Measurements from ENCODE around the gene BRS3. TPM values are rescaled to one million over a fixed set of nuclear protein-coding genes. Genes with fewer than 3 reads are reported as not detected.

Gene BRS3
- total and polyA plus RNA-seq, 4 donors, result not detected

DNA sequence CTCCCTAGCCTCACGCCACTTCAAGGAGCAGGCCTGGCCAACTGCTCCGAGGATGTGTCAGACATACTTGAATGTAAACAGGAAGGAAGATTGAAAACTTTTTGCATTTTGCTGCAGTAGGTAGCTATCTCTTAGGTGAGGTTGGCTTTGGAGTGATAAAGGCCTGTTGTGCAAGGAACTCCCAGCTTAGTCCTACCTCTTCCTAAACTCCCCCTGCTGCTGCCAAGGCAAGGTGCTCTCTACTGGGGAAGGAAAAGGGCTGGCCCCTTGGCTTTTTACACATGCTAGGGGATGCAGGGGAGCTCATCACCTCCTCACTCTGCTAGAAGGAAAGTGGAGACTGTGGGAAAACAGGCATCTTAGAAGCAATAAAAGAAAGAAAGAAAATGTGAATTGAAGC is 10.7 kb upstream of the BRS3 start:
- H3K27me3 ChIP-seq (ENCODE audit: control insufficient read depth in 1 of 2, insufficient read depth in 2 of 2, low read length in 1 of 2), result no peaks in the 10 kb centered on the region
- no peaks in the 10 kb centered on the region for H3K36me3 ChIP-seq (ENCODE audit: control insufficient read depth in 1 of 2, insufficient read depth in 2 of 2, low read length in 1 of 2)
- H3K9me3 ChIP-seq (ENCODE audit: control insufficient read depth, low read length), result no peaks in the 10 kb centered on the region
- DNase-seq (no peak), ATAC-seq (ENCODE audit: low FRiP score) (no peak)
- WGBS, 2 donors, result 70 to 82% methylated on average over 2 of the region's 2 CpGs
- no peak overlapping the region for H3K27ac ChIP-seq (ENCODE audit: low read depth in 1 of 2, low read length in 2 of 2)
- peaks cover 0 to 3% of the 10 kb centered on the region in 2 donors for H3K4me1 ChIP-seq (ENCODE audit: control insufficient read depth in 1 of 2, insufficient read depth in 2 of 2, low read length in 2 of 2)
- intact Hi-C loops (cut with DNase I), result no loop called here
- no peak overlapping the region for H3K4me3 ChIP-seq (ENCODE audit: low read length in 2 of 2)

DNA sequence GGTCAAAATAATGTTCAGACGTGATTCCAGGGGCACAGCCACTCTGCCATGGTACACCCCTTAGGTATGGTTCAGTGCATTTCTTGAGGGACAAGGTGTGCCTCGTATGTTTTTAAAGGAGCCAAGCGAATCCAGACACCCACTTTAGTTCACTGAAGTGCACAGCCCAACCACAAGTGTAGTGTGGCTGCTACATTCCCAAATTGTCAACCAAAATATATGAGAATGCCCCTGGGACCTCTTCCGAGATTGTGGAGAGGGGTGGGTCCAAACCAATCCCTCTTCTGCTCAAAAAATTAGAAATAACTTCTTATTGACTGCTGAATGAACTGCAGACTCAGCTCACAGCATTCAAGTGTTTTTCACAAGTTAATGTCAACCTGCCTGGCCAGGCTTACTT is 7.4 kb upstream of the BRS3 start:
- ATAC-seq (ENCODE audit: low FRiP score) (peak; percentile 57), DNase-seq (no peak)
- intact Hi-C loops (cut with DNase I), result no loop called here

DNA sequence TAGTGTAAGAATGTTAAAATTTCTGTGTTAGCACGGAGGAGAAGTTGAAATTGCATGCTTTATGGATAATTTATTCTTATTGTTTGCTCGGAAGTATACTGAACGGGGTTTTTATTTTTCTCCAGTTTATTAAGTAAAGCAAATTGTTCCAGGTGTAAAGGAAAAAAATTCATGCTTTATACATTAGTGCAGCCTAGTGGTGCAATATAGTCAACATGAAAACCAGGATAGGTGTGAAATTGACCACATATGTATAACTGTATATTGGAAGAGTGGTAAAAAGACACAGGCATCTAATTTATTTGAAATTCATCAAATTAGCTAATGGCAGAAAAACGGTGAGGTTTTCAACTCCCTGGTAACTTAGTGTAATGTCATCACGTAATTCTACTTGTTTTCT is 959 bp downstream of the BRS3 start:
- Histone ChIP-seq H3K4me3 (ENCODE audit: low read length in 2 of 2) (no peak overlapping the region), H3K9me3 (ENCODE audit: control insufficient read depth, low read length) (no peaks in the 10 kb centered on the region), H3K4me1 (ENCODE audit: control insufficient read depth in 1 of 2, insufficient read depth in 2 of 2, low read length in 2 of 2) (no peaks in the 10 kb centered on the region), H3K27ac (ENCODE audit: low read depth in 1 of 2, low read length in 2 of 2) (no peak overlapping the region), H3K27me3 (ENCODE audit: control insufficient read depth in 1 of 2, insufficient read depth in 2 of 2, low read length in 1 of 2) (no peaks in the 10 kb centered on the region), H3K36me3 (ENCODE audit: control insufficient read depth in 1 of 2, insufficient read depth in 2 of 2, low read length in 1 of 2) (no peaks in the 10 kb centered on the region)
- 38 to 46% methylated on average over 5 of the region's 5 CpGs for WGBS, 2 donors
- ATAC-seq (ENCODE audit: low FRiP score) (no peak), DNase-seq (no peak)
- intact Hi-C loops (cut with DNase I), result no loop called here

More for the DNA sequence above, 7.4 kb upstream of the BRS3 start:
- Histone ChIP-seq H3K4me1 (ENCODE audit: control insufficient read depth in 1 of 2, insufficient read depth in 2 of 2, low read length in 2 of 2) (peaks cover 0 to 3% of the 10 kb centered on the region in 2 donors), H3K27me3 (ENCODE audit: control insufficient read depth in 1 of 2, insufficient read depth in 2 of 2, low read length in 1 of 2) (no peaks in the 10 kb centered on the region), H3K27ac (ENCODE audit: low read depth in 1 of 2, low read length in 2 of 2) (no peak overlapping the region), H3K4me3 (ENCODE audit: low read length in 2 of 2) (no peak overlapping the region), H3K36me3 (ENCODE audit: control insufficient read depth in 1 of 2, insufficient read depth in 2 of 2, low read length in 1 of 2) (no peaks in the 10 kb centered on the region), H3K9me3 (ENCODE audit: control insufficient read depth, low read length) (no peaks in the 10 kb centered on the region)
- 5 to 9% methylated on average over 4 of the region's 4 CpGs for WGBS, 2 donors

DNA sequence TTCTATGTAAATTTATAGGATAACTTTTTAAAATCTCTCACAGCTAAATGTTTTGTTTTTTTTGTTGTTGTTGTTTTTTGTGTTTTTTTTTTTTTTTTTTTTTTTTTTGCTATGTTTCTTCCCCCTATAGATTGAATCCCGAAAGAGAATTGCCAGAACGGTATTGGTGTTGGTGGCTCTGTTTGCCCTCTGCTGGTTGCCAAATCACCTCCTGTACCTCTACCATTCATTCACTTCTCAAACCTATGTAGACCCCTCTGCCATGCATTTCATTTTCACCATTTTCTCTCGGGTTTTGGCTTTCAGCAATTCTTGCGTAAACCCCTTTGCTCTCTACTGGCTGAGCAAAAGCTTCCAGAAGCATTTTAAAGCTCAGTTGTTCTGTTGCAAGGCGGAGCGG is 4.1 kb downstream of the BRS3 start:
- no peaks in the 10 kb centered on the region for H3K9me3 ChIP-seq (ENCODE audit: control insufficient read depth, low read length)
- H3K27ac ChIP-seq (ENCODE audit: low read depth in 1 of 2, low read length in 2 of 2), result no peak overlapping the region
- no peak for ATAC-seq (ENCODE audit: low FRiP score)
- intact Hi-C loops (cut with DNase I), result no loop called here
- no peaks in the 10 kb centered on the region for H3K36me3 ChIP-seq (ENCODE audit: control insufficient read depth in 1 of 2, insufficient read depth in 2 of 2, low read length in 1 of 2)
- no peak for DNase-seq
- no peaks in the 10 kb centered on the region for H3K27me3 ChIP-seq (ENCODE audit: control insufficient read depth in 1 of 2, insufficient read depth in 2 of 2, low read length in 1 of 2)
- no peak overlapping the region for H3K4me3 ChIP-seq (ENCODE audit: low read length in 2 of 2)
- WGBS, 2 donors, result 60 to 64% methylated on average over 6 of the region's 6 CpGs
- H3K4me1 ChIP-seq (ENCODE audit: control insufficient read depth in 1 of 2, insufficient read depth in 2 of 2, low read length in 2 of 2), result no peaks in the 10 kb centered on the region

DNA sequence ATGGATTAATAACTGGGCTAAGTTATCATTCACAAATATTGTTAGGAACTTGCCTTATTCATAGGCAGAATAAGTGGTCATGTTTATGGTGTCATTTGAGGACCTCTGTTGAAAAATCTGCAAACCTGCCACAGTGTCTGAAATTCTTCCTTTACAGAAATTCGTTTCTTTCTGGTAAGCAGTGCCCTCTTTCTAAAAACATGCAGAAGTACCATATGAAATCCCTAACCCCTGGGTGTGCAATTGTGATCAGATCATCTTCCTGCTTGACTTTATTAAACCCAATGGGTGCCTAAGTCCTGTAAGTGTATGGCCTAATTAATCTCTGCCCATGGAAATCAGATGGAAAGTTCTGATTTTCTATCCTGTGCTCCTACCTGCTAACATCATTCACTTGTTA is 5.3 kb downstream of the BRS3 start:
- intact Hi-C loops (cut with DNase I), result no loop called here
- Histone ChIP-seq H3K27ac (ENCODE audit: low read depth in 1 of 2, low read length in 2 of 2) (no peak overlapping the region), H3K36me3 (ENCODE audit: control insufficient read depth in 1 of 2, insufficient read depth in 2 of 2, low read length in 1 of 2) (no peaks in the 10 kb centered on the region), H3K9me3 (ENCODE audit: control insufficient read depth, low read length) (no peaks in the 10 kb centered on the region), H3K27me3 (ENCODE audit: control insufficient read depth in 1 of 2, insufficient read depth in 2 of 2, low read length in 1 of 2) (no peaks in the 10 kb centered on the region), H3K4me3 (ENCODE audit: low read length in 2 of 2) (no peak overlapping the region), H3K4me1 (ENCODE audit: control insufficient read depth in 1 of 2, insufficient read depth in 2 of 2, low read length in 2 of 2) (no peaks in the 10 kb centered on the region)
- 18 to 26% methylated on average over 1 of the region's 1 CpG for WGBS, 2 donors
- DNase-seq (no peak), ATAC-seq (ENCODE audit: low FRiP score) (no peak)

DNA sequence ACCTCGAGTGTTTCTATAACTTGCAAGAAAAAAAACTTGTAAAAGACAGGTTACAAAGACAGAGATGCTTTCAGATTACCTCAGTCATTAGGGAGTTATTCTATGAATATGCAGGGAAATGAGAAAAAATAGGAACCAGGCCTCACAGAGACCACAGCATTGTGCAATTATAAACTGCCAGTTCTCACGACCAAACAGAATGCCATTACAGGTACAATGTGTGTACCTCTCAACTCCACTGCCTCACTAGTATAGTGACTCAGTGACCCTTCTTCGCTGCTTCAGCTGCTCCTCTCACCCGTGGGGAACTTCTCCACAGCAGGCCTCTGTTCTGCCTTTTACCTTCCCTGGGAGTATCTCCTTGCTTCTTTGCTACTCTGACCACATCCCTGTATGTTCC is 7.3 kb downstream of the BRS3 start:
- intact Hi-C loops (cut with DNase I), result loop anchor here in 1 of 2 donors (5.0 kb wide), 2 partner anchors 223 to 523 kb away; partner anchors contain the start of gene MMGT1
- no peaks in the 10 kb centered on the region for H3K4me1 ChIP-seq (ENCODE audit: control insufficient read depth in 1 of 2, insufficient read depth in 2 of 2, low read length in 2 of 2)
- no peaks in the 10 kb centered on the region for H3K36me3 ChIP-seq (ENCODE audit: control insufficient read depth in 1 of 2, insufficient read depth in 2 of 2, low read length in 1 of 2)
- DNase-seq (no peak), ATAC-seq (ENCODE audit: low FRiP score) (no peak)
- H3K27ac ChIP-seq (ENCODE audit: low read depth in 1 of 2, low read length in 2 of 2), result no peak overlapping the region
- 71 to 84% methylated on average over 4 of the region's 4 CpGs for WGBS, 2 donors
- H3K9me3 ChIP-seq (ENCODE audit: control insufficient read depth, low read length), result no peaks in the 10 kb centered on the region
- H3K4me3 ChIP-seq (ENCODE audit: low read length in 2 of 2), result no peak overlapping the region
- H3K27me3 ChIP-seq (ENCODE audit: control insufficient read depth in 1 of 2, insufficient read depth in 2 of 2, low read length in 1 of 2), result no peaks in the 10 kb centered on the region

DNA sequence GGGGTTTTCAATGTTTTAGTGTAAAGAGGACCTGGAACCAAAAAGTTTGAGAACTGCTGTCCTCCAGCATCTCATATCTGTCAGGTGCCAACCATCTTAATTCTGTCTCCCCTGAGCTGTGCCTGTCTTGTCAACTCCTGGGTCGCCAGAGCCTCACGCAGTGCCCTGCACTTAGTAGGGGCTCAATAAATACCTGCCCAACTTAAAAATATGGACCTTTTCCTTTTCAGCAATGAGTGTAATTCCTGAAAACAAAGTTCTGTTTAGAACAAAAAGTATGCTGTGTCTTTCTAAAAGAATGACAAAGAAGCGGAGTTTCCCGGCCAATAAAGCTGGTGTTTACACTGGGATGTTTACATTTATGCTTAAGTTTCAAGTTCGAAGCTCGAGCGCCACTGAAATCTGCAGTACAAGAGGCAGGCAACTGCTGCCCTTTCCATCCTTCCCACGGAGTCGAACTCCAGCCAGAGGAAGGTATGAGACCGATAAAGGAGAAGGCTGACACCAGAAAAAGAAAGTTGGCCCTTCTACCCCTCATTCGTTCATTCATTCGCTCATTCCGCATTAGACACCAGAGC is 8.5 kb downstream of the BRS3 start:
- H3K9me3 ChIP-seq (ENCODE audit: control insufficient read depth, low read length), result no peaks in the 10 kb centered on the region
- peak overlapping the region in 1 of 2 donors; percentile 64 for H3K27ac ChIP-seq (ENCODE audit: low read depth in 1 of 2, low read length in 2 of 2)
- no peak for DNase-seq
- WGBS, 2 donors, result 0 to 33% methylated on average over 13 of the region's 13 CpGs
- H3K4me3 ChIP-seq (ENCODE audit: low read length in 2 of 2), result peak overlapping the region; percentile 42 to 74
- no peaks in the 10 kb centered on the region for H3K4me1 ChIP-seq (ENCODE audit: control insufficient read depth in 1 of 2, insufficient read depth in 2 of 2, low read length in 2 of 2)
- H3K27me3 ChIP-seq (ENCODE audit: control insufficient read depth in 1 of 2, insufficient read depth in 2 of 2, low read length in 1 of 2), result no peaks in the 10 kb centered on the region
- no peaks in the 10 kb centered on the region for H3K36me3 ChIP-seq (ENCODE audit: control insufficient read depth in 1 of 2, insufficient read depth in 2 of 2, low read length in 1 of 2)
- intact Hi-C loops (cut with DNase I), result loop anchor here in 1 of 2 donors (5.0 kb wide), 2 partner anchors 224 to 524 kb away; partner anchors contain the start of gene MMGT1
- ATAC-seq (ENCODE audit: low FRiP score), result no peak

DNA sequence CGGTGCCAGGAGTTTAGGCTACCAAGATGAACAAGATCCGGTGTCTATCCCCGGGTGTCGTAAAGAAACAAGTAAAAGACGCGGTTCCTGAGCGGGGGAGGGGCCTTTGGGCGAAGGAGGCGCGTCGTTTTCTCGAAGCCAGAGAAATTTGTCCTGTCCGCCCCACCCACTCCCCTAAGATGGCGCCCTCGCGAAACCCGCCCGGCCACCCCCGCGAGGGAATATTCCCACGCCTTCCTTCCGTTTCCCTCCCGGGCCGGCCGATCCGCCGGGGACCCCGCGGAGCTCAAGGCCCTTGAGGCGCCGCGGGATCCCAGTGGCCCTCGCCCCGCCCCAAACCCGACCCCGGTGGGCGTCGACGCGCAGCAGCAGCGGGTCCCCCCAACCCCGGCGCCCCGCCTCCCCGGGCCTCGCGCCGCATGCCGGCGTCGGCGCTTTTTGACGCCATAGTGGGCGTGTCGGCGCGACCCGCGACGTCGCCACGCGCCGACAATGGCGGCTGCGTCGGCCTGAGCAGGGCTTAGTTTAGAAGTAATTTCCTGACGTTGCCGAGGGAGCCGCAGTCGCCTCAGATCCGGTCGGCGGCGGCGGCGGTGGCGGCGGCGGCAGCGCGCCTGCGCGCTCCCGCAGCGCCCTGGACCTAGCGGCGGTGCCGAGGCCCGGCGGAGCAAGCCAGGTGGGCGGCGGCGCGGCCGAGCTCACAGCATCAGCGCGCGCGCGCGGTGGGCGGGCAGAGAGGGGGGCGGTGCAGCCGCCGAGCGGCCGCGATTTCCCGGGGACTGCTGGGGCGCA is 9.2 kb downstream of the BRS3 start:
- Histone ChIP-seq H3K9me3 (ENCODE audit: control insufficient read depth, low read length) (no peaks in the 10 kb centered on the region), H3K36me3 (ENCODE audit: control insufficient read depth in 1 of 2, insufficient read depth in 2 of 2, low read length in 1 of 2) (no peaks in the 10 kb centered on the region), H3K4me3 (ENCODE audit: low read length in 2 of 2) (peak overlapping the region; percentile 72 to 74), H3K27me3 (ENCODE audit: control insufficient read depth in 1 of 2, insufficient read depth in 2 of 2, low read length in 1 of 2) (no peaks in the 10 kb centered on the region), H3K27ac (ENCODE audit: low read depth in 1 of 2, low read length in 2 of 2) (peak overlapping the region in 1 of 2 donors; percentile 71), H3K4me1 (ENCODE audit: control insufficient read depth in 1 of 2, insufficient read depth in 2 of 2, low read length in 2 of 2) (no peaks in the 10 kb centered on the region)
- WGBS, 2 donors, result 0 to 43% methylated on average over 82 to 111 of the region's 111 CpGs
- ATAC-seq (ENCODE audit: low FRiP score) (peak; percentile 94), DNase-seq (peak; percentile 91 to 92)
- intact Hi-C loops (cut with DNase I), result loop anchor here in 1 of 2 donors (5.0 kb wide), 2 partner anchors 225 to 525 kb away; partner anchors contain the start of gene MMGT1
